HG02884 (cell line): ENCODE data around the gene LSM2.
"Not testable (repeated sequence)": the region's sequence is repeated elsewhere in the genome, so short reads cannot be mapped to it uniquely, and the experiment has no call there.

Source experiments
- ATAC-seq: cut with Tn5 transposase; IDR thresholded peaks from one replicate; pipeline ENCODE4 v1.9.1; 2021; ENCODE audit warnings: mild to moderate bottlenecking, moderate library complexity; ENCODE audit not compliant: unreplicated experiment

LSM2 gene

GRCh38 chr6:31799781-31800180 is 7.0 kb downstream of the LSM2 start:
- ATAC-seq, result no peak

GRCh38 chr6:31797588-31797987 is 9.2 kb downstream of the LSM2 start:
- ATAC-seq, result no peak

- no peak for ATAC-seq
These were observed 9.8 kb downstream of the LSM2 start for GRCh38 chr6:31796993-31797385.

- no peak for ATAC-seq
These were observed 11.0 kb downstream of the LSM2 start, which contains the start of gene VARS1 for GRCh38 chr6:31795616-31796298. Gene VARS1 (minus strand): TSS chr6:31795752. CDS start chr6:31795217, 535 bp downstream.

- no peak for ATAC-seq
These were observed 11.7 kb downstream of the LSM2 start for GRCh38 chr6:31794866-31795615.

GRCh38 chr6:31794294-31794865 is 12.4 kb downstream of the LSM2 start:
- ATAC-seq, result no peak

- not testable (repeated sequence) for ATAC-seq
These were observed 12.9 kb downstream of the LSM2 start for GRCh38 chr6:31793927-31794245.

GRCh38 chr6:31792761-31793171 is 14.0 kb downstream of the LSM2 start:
- ATAC-seq, result no peak

GRCh38 chr6:31792090-31792374 is 14.7 kb downstream of the LSM2 start:
- ATAC-seq, result no peak

- no peak for ATAC-seq
These were observed 15.3 kb downstream of the LSM2 start for GRCh38 chr6:31791324-31792089.

- no peak for ATAC-seq
These were observed 21.3 kb downstream of the LSM2 start for GRCh38 chr6:31785475-31785874.

- ATAC-seq, result no peak
These were observed 22.5 kb downstream of the LSM2 start for GRCh38 chr6:31784098-31784925.

GRCh38 chr6:31782126-31782855 is 24.5 kb downstream of the LSM2 start:
- ATAC-seq, result no peak

- ATAC-seq, result no peak
These were observed 25.3 kb downstream of the LSM2 start for GRCh38 chr6:31781244-31782125.

GRCh38 chr6:31780507-31781243 is 26.1 kb downstream of the LSM2 start:
- no peak for ATAC-seq

GRCh38 chr6:31779908-31780307 is 26.9 kb downstream of the LSM2 start:
- no peak for ATAC-seq

GRCh38 chr6:31778999-31779885 is 27.5 kb downstream of the LSM2 start:
- ATAC-seq, result no peak
